Globus pallidus (tissue), 1 donor: ENCODE measurements around the gene STIM1.

Experiments used
- DNase-seq: peaks from one replicate; pipeline ENCODE4 v3.0.0-alpha.2; 2015; ENCODE audit warnings: low spot score

Gene STIM1

DNA sequence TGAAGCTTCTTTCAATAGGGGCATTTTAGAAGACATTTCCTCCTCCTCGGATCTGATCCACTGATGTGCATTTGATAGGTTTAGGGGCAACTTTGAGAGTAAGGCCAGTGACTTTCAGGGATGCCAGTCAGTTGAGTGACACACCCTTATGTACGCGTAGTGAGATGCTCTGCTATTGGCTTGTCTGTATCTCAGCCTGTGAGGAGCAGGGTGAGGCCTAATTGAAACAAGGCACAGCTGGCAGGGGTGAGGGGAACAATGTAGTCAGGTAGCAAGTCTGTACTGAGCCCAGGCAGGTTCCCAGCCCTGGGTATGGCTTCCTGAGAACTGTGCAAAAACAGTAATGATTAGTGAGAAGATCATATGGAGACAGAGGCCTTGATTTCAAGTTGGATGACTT lies 61.5 kb downstream of the STIM1 start:
- DNase-seq: no peak

DNA sequence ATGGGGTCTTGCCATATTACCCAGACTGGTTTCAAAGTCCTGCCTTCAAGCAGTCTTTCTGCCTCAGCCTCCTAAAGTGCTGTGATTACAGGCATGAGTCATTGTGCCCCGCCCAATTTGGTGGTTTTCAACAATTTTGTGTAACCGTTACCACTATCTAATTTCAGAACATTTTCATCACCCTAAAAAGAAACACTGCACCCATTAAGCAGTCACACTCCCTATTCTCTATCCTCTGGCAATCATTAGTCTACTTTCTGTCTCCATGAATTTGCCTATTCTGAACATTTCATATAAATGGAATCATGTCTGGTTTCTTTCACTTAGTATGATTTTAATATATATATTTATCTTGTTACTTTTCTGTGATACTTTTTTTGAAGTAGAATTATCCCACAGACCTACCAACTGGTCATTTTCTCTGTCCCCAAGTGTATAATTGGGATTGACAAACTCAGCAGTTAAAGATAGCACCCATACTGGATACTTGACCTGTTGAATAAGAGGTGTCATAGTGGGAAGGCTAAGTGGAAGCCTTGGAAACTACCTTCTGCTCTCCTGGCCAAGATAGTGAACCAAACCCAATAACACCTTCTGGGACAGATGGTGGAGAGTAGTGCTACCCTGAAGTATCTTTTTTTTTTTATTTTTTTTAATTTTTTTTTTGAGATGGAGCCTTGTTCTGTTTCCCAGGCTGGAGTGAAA lies 64.8 kb downstream of the STIM1 start:
- DNase-seq: no peak

DNA sequence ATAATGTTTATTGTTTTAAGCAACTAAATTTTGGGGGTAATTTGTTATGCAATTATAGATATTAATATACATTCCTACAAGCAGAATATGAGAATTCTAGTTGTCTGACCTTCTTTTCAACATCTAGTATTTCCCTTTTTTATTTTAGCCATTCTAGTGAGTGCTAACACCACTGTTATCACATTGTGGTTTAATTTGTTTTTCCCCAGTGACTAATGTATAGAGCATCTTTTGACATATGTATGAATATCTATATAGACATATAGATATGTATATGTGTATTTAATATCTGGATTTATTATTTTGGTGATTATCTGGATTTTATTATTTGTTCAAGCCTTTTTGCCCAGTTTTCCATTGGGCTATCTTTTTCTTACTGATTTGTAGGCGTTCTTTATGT lies 66.6 kb downstream of the STIM1 start:
- no peak for DNase-seq

DNA sequence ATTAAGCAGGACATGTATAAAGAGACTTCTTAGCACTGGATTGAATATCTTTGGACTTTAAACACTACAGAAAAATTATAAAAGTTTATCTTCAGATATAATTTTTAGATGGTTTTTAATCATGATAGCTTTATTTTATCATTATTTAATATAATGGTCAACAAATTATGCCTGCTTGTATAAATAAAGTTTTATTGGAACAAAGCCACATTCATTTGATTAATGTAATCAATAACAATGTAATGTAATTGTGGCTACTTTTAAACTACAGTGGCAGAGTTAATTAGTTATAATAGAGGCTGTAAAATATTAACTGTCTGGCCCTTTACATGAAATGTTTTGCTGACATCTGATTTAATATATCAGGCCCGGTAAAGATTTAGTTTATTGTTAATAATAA lies 70.0 kb downstream of the STIM1 start:
- no peak for DNase-seq

DNA sequence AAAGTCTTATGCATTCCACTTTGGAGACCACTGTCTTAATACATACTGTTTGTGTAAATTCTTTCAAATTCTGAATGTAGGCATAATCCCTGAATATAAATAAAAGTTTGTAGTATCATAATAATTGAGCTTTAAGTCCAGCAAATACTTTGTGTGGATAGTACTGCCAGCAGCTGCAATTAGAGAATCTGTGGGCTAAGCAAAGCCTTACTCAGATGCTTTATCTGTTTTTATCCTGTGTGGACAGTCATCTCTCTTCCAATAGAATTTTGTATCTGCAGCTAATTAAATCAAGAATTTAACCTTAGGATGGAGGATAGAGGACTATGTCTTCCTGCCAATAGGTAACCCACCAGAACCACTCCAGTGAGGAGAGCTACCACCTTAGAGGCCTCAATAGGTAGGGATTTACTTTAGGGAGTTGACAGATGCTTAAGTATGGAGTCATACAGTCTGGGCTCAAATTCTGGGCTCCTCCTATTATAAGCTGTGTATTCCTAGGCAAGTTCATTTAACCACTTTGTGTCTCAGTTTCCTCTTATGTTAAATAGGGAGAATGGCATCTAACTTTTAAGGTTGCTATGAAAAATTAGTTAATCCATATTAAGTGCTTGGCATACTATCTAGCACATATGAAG lies 71.1 kb downstream of the STIM1 start:
- no peak for DNase-seq

DNA sequence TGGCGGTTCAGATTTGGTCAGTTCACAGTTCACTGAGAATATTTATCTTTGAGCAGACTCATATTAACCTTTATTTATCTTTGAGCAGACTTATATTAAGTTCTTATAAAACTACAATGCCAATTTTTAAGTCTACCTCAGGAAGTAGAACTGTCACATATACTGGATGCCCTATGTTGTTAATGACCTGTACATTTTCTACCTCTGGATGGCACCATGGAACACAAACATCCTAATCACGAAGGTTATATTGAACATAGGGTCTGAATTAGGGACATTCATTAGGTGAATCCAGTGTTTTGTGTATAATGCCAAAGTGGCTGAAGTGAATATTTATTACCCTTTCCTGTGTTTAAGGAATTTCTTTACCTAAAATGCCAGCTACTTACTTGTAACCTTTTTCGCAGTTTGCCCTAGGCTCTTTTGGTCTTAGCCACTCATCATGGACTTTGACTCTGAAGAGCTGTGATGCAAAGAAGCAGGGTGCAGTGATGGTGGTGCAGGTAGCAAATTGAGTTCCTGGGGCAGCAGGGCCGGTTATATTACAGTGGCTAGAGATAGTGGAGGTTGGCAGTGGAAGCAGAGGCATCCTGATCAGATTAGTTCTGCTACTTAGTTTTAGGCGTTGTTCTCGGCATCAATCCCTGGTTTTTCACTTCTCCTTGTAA lies 71.8 kb downstream of the STIM1 start:
- no peak for DNase-seq

DNA sequence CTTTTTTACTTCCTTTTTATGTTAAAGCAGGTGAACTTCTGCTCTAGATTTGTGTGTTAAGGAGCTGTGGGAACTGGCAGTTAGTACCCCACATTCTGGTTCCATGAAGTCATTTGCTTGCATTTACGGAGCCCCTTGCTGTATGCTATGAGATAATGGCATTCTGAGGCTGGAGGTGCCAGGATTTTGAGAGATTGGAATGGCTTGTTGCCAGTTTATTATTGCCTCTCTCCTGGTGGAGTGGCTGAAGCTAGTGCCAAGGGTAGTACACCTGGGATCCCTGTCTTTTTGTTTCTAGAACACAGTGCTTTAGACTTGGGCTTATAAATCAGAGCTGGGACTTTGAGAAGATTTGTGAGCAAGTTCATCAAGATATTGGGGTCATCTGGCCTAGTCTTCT lies 73.8 kb downstream of the STIM1 start:
- DNase-seq: no peak

DNA sequence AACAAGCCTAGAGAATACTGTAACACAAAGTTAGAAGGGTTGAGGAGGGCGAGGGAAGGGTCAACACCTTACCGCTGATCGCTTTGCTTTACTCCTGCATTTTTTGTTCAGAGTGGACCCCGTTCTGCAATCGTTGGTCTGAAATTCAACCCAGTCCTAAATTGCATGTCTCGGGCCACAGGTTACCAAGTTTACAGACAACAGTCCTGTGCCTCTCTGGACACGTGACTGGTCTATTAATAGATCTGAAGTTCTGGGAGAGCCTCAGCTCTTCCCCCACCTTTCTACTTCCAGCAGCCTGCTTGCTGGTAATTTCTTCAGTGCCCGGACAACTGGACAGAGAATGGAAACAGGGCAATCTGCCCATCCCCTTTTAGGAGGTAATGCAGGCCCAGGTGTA lies 74.2 kb downstream of the STIM1 start:
- DNase-seq: no peak

DNA sequence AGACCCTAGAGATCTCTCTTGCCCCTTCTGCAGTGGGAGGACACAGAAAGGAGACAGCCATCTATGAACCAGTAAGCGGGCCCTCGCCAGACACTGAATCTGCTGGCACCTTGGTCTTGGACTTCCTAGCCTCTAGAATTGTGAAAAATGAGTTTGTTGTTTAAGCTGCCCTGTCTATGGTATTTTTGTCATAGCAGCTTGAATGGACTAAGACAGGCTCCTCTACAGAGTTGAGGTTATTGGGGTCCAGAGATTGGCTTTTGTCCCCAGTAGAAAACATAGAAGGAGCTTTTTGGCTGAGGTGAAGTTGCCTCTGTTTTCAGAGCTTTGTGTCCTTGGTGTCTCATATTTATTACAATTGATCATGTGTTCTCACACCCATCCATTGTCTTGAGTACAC lies 77.2 kb downstream of the STIM1 start:
- no peak for DNase-seq

DNA sequence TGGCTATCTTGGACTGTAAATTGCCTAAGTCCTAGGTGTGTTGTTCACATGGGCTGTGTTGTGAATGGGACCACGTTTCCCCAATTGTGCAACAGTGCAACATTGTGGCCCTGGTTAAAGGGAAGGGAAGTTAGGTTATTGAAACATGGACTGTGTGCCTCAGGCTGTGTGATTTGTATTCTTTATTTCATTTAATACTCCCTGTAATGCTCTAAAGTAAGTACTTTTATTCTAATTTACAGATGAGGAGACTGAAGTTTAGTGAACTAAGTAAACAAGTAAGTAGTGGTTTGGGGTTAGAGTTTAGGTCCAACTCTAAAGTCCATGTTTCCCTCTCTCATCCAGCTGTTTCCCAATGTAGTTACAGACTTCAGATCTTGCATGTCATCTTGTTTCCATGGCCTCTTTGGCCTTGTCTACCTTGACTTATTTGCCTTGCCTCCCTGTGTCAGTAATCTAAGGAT lies 77.7 kb downstream of the STIM1 start:
- DNase-seq: no peak

DNA sequence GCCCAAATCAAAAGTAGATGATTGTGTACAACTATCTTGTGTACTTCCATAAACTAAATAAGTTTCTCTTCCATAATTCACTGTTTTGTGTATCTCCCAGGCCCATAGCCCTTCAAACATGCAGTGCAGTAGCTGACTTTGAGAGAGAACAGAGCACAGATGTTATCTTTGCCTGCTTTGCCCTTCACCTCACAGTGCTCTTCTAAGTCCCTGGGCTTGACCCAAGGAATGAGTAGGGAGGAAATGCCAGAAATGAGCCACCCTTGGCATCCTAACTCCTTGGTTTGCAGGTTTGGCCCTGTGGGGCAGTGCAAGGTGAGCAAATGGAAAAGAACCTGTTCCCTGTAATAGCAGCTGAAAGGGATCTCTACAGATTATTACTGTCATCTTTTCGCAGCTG lies 79.2 kb downstream of the STIM1 start:
- no peak for DNase-seq

DNA sequence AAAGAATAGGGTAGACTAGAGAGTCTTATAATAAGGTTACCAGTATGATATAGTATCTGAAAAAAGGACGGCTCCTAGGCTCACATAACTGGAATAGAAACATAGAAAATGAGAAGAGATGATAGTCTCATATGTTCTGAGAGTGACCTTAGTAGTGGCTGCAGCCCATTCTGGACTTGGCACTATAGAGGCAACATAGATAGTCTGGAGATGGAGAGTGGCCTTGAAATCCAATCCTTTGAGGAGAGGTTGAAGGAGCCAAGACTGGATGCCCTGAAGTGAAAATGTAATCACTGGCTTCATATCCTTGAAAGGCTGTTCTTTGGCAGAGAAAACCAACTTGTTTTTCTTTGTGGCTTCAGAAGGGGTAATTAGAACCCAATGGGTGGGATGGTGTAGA lies 81.1 kb downstream of the STIM1 start:
- DNase-seq: no peak

DNA sequence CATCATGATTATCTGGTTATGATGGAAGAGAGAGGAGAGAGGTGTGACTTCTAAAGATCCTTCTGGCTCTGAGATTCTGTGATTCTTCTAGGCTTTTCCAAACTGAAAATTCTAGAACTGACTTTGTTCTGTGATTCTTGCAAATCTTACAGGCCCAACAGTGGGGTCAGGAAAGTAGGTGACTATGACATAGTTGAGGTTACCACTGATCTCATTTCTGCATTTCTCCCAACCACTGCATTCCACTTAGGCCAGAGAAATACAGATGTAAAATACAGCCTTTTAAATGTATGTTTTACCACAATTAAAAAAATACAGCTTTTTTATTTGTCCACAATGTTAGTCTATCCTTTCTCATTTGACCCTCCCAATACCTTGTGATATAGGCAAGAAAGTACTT lies 83.7 kb downstream of the STIM1 start:
- no peak for DNase-seq

DNA sequence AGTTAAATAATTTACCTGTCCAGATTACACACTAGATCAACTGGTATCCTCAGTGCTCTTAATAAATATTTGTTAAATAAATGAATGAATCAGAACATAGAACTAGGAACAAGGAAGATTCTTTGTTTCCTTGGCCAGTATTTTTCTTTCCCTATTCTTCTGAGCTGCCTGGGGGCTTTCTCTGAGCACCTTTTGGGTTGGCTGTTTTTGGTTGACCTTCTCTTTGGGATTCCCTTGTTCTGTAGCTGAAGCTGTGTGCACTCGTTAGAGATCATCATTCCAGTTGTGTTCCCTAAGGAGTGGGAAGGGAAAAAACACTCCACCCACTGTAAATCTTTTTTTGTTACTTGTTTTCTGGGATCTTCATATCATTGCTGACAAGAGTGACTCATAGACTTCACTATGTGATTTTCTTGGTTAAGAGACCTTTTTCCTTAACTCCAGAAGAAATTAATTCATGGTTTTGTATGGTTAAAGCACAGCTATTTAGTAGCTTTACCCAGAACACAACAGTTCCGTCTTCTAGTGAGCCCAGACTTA lies 84.3 kb downstream of the STIM1 start:
- DNase-seq: no peak

DNA sequence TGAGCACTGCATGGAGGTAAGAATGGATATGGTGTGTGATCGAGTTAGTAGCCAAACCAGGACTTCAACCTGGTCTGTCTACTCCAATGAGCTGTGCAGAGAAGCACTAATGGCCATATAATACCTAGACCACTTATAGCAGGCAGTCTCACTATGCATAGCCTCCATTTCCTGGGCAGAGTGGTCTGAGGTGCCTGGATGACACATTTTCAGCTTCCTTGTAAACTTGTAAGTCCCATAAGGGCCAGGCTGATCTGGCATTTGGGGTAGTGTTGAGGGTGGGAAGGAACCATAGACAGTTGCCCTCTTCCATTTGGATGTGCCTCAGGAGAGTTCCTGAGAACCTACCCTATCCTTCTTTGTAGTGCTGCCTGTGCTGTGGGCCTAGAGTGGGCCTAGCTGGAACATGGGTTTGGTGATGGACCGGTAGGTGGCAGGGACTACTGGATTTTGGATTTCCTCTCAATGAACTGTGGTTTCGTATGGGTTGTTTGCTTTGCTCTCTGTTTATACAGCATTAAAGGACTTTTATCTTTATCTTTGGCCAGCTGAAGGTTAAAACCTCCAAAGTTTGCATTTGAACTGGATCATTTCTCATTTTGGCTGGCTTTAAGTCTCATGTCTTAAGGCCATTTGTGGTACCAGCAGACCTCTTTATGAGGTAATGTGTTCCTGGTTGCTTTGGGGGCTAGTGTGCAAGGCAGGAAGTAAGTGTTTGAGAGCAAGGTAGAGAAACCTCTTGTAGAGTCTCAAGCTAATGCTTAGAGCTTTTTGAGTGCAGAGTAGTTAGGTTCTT lies 86.9 kb downstream of the STIM1 start:
- no peak for DNase-seq

DNA sequence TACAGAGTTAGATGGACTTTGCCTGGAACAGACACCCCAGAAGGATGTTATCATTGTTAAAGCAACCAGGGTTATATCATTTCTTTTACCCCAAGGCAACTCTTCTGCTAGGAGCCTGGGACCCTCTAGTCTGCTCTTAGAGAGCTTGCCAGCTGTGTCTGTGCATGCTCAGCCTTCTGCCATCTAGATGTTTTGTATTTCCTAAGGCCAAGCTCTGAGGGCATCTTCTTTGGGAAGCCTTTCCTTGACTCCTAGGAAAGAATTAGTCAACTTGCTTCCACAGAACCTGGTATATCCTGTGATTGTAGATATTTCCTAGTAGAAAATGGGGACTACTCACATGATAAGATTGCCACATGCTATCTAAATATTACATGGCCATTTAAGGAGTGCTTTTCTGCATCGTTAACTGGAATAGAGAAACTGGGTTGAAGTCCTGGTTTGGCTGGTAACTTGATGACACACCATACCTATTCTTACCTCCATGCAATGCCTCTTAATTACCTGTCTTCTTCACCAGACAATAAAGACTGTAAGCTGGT lies 87.6 kb downstream of the STIM1 start:
- DNase-seq: no peak

DNA sequence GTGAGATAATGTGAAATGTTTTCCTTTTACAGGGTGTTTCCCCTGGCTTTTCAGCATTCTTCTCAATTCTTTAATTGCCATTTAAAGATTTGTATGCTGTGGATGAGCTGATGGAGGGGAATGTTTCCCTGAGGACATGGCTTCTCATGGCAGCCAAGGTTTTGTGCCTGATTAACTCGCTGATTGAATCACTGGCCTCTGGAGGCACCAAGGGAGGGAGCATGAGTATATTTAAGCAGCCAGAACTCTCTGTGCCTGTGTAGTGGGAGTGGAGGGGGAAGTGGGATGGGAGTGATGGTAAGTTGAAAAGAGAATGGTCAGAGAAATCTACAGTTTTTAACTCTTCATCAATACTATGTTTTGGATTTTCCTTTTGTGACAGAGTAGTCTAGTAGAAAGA lies 88.7 kb downstream of the STIM1 start:
- peak; percentile 17 for DNase-seq

DNA sequence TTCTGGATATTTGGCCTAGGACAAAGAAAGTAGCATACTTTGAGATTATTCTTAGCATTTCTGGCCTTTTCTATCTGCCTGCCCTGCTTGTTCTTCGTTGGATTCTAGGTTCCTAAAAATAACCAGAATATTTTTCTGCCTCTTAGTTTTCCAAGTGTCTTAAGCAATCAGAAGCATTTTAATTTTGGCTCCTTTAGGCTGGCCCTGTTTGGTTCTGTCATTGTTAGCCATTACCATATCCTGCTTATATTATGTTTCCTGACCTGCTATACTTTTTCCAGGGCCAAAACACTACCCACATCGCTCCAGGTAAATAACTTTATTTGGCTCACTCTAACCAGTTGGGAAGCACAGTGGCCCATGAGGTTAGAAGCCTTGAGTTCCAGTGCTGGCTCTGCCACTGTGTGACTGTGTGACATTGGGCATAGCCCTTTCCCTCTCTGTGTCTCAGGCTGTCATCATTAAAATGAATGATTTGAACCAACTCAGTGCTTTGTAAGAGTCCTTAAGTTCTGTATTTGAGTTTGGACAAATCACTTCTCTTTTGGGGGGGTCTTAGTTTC lies 91.1 kb downstream of the STIM1 start:
- DNase-seq: no peak

DNA sequence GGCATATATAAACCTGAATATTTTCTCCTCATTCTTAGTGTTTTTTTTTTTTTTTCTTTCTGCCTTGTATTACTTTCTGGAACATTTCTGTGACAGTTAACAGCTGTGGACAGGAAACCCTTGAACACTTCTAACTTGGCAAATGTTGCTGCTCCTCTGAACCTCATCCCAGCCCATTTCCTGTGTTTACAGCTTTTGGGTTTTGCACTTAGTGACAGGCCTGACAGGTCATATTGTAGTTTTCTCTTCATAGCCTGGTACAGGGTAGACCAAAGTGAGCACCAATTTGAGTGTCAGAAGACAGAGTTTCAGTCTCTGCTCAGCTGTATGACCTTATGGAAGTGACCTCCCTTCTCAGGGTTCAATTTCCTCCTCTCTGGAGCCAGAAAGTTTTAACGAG lies 91.6 kb downstream of the STIM1 start:
- no peak for DNase-seq

DNA sequence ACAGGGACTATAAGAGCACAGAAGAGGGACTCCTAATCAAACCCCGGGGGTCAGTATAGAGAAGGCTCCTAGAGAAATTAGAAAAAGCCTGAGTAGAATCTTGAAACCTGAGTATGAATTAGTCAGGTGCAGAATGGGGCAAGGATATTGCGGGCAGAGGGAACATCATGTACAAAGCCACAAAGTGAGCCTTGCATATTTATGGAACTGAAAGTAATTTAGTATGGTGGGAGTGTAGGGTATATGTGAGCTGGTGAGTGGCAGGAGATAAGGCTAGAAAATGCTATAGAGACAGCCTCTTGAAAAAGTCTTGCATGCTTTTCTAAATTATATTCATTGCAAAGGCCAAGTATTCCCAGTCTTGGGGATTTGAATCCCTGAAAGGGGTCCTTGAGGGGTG lies 93.7 kb downstream of the STIM1 start:
- DNase-seq: no peak

DNA sequence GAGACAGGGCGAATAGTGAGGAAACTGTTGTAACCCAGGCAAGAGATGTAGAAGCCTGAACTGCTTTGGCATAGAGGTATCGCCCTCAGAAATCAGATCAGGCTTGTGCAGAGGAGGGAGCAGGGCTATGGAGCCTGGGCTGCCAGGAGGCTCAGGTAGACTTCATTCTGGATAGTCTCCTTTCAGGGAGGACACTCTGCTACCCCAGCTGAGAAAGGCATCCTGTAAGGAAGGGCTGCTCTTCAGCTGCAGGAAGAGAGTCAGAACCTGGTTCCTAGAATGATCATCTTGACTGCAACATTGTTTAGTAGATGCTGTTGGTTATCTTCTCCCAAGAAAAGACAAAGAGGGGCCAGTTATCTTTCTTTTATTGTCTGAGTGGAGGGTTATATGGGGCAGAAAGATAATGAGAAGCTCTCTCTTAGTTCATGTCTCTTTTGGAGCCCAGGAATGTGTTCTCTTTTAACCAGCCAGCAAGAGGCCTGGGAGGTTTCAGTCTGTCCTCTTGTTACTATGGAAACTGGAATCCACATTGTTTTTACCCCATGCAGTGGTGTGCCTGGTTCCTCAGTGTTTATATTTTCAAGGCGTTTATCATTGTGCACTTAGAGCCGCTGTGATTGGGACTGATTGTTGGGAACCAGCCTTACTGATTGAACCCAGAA lies 95.7 kb downstream of the STIM1 start:
- DNase-seq: no peak
